Progenitor cell of endocrine pancreas (in vitro differentiated cells): Measurements from ENCODE around the gene SENP7. TPM values are rescaled to one million over a fixed set of nuclear protein-coding genes. Genes with fewer than 3 reads are reported as not detected.

Source experiments
- DNase-seq: peaks from one replicate; pipeline ENCODE4 v3.0.0; 2021; ENCODE audit warnings: low spot score; ENCODE audit not compliant: unreplicated experiment
- H3K27ac Mint-ChIP-seq: 2 replicates; pipeline ENCODE4 v1.8.0; 2021; ENCODE audit warnings: mild to moderate bottlenecking, moderate library complexity, mixed read lengths
- H3K27me3 Mint-ChIP-seq: 2 replicates; pipeline ENCODE4 v1.8.0; 2021; ENCODE audit warnings: mixed read lengths
- H3K36me3 Mint-ChIP-seq: 2 replicates; pipeline ENCODE4 v1.8.0; 2022; ENCODE audit warnings: mixed read lengths; ENCODE audit not compliant: insufficient read depth
- H3K4me1 Mint-ChIP-seq: 2 replicates; pipeline ENCODE4 v1.8.0; 2021; ENCODE audit warnings: low read depth, mixed read lengths
- H3K4me3 Mint-ChIP-seq: 2 replicates; pipeline ENCODE4 v1.8.0; 2021; ENCODE audit warnings: low read depth, mild to moderate bottlenecking, moderate library complexity, mixed read lengths
- H3K9me3 Mint-ChIP-seq: 2 replicates; pipeline ENCODE4 v1.8.0; 2021; ENCODE audit warnings: low read depth, mixed read lengths
- total RNA-seq: library from RNA; stranded (reverse); gene quantifications from 2 replicates; pipeline ENCODE4 v1.2.1, GENCODE V29; 2021
- TF ChIP-seq, protein P1 (sequence below): fragments of 200-600 bp; sonication (generic); IDR thresholded peaks from one replicate; pipeline ENCODE4 v1.5.0; 2021; ENCODE audit warnings: antibody characterized with exemption, mild to moderate bottlenecking; ENCODE audit not compliant: unreplicated experiment

The SENP7 gene
- total RNA-seq, 1 donor from 2014 or later = 63.7 TPM

DNA sequence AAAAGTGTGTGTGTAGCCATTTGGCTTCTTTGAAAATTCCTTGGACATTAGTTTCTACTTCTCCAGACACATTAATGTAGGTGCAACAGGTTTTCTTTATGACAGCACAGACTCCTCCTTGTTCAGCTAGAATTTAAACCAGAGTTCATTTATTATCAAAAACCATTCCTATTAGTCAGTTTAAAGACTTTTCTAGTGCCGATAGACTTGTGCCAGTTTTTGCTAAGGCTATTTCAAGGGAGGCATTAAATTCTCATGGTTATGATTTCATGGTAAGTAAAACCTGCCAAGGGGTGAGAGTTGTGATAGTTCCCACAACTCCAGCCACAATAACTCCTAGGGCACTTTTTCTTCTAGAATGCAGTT lies 20.6 kb upstream of the SENP7 start:
- DNase-seq = no peak
- no peak overlapping the region for H3K27ac Mint-ChIP-seq
- H3K9me3 Mint-ChIP-seq = no peaks in the 10 kb centered on the region
- TF ChIP-seq, protein P1, sequence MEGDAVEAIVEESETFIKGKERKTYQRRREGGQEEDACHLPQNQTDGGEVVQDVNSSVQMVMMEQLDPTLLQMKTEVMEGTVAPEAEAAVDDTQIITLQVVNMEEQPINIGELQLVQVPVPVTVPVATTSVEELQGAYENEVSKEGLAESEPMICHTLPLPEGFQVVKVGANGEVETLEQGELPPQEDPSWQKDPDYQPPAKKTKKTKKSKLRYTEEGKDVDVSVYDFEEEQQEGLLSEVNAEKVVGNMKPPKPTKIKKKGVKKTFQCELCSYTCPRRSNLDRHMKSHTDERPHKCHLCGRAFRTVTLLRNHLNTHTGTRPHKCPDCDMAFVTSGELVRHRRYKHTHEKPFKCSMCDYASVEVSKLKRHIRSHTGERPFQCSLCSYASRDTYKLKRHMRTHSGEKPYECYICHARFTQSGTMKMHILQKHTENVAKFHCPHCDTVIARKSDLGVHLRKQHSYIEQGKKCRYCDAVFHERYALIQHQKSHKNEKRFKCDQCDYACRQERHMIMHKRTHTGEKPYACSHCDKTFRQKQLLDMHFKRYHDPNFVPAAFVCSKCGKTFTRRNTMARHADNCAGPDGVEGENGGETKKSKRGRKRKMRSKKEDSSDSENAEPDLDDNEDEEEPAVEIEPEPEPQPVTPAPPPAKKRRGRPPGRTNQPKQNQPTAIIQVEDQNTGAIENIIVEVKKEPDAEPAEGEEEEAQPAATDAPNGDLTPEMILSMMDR = no peak
- no peaks in the 10 kb centered on the region for H3K36me3 Mint-ChIP-seq
- H3K27me3 Mint-ChIP-seq = no peaks in the 10 kb centered on the region
- peaks cover 2% of the 10 kb centered on the region for H3K4me1 Mint-ChIP-seq
- H3K4me3 Mint-ChIP-seq = no peak overlapping the region

DNA sequence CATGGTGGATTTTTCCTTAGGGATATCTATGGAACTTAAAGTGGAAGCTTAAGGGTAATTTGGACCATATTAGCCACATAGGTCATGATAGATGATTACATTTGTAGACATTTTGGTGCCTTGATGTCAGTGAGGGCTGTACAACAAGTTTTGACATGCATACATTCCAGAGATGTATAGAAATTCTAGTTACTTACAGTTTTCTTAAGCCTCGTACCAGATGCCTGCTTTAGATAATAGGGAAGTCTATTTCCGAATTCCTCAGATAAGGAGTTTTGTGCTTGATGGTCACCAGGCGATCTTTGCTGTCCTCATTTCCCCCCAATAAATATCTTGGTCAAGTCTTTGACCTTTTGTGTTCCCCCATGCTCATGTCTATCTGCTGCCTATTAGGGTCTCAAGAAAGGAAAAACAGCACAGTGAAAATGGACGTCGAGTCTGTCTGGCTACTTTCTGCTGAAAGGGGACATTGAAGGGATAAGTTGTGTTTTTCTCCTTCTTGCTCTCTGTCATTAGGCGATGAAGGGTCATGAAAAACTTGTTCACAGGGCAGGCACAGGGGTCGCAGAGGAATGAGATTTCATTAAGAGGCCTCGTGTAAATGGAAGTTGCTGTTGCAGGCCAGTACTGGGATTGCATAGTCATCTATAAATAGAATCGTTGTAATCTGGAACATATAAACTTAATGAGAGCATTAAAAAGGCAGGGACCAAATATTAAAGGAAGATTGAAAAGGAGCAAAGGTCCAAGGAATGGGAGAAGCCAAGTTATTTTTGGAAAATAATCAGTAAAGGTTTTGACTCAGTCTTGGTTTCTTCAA lies 20.0 kb upstream of the SENP7 start:
- no peak for DNase-seq
- TF ChIP-seq, protein P1 = no peak
- no peaks in the 10 kb centered on the region for H3K9me3 Mint-ChIP-seq
- H3K36me3 Mint-ChIP-seq = no peaks in the 10 kb centered on the region
- no peak overlapping the region for H3K4me3 Mint-ChIP-seq
- H3K27me3 Mint-ChIP-seq = no peaks in the 10 kb centered on the region
- H3K4me1 Mint-ChIP-seq = peaks cover 2% of the 10 kb centered on the region
- no peak overlapping the region for H3K27ac Mint-ChIP-seq

DNA sequence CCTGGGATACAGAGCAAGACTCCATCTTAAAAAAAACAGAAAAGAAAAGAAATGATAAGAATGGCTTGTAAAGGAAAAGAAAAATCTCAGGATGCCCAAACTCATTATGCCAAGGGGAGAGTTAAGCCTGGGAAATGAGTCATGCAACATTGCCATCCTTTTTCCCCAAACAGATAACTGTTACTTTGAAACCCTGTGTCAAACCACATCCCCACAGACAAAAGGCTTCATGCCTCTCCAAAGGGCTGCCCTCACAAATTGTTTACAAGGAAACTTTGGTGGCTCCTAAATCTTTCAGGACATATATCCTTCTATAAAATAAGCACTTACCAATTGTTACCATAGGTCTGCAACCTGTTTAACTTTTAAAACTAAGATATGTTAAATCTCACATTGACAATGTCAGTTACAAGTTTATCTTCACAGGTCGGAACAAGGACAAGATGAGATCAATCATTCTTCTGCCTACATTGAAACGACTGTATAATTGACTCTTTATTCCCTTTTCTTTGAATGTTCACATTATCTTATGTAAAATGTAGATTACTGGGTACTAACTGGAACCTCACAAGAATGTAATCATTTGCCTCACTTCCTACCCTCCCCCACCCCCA lies 18.6 kb upstream of the SENP7 start:
- Mint-ChIP-seq H3K27ac (no peak overlapping the region), H3K9me3 (no peaks in the 10 kb centered on the region), H3K4me3 (no peak overlapping the region), H3K36me3 (no peaks in the 10 kb centered on the region), H3K27me3 (no peaks in the 10 kb centered on the region), H3K4me1 (peaks cover 2% of the 10 kb centered on the region)
- TF ChIP-seq, protein P1 = no peak
- no peak for DNase-seq

DNA sequence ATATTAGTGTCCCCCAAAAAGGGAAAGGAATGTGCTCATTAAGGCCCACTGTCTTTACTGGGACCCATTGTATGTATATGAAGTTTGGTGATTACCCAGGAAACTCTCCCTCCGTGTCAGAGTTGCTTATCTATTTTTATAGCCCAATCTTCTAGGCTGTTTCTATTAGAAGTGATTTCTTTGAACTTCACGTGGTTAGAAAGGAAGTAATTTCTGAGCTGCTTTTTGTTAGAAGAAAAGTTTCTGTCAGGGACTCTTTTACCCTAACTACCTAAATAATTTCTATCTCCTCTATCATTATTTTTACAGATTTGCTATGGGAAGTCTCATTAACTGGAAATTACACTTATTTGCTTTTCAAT lies 17.7 kb upstream of the SENP7 start:
- TF ChIP-seq, protein P1 = no peak
- no peak for DNase-seq
- Mint-ChIP-seq H3K9me3 (no peaks in the 10 kb centered on the region), H3K27ac (no peak overlapping the region), H3K27me3 (no peaks in the 10 kb centered on the region), H3K36me3 (no peaks in the 10 kb centered on the region), H3K4me3 (no peak overlapping the region), H3K4me1 (peaks cover 2% of the 10 kb centered on the region)

DNA sequence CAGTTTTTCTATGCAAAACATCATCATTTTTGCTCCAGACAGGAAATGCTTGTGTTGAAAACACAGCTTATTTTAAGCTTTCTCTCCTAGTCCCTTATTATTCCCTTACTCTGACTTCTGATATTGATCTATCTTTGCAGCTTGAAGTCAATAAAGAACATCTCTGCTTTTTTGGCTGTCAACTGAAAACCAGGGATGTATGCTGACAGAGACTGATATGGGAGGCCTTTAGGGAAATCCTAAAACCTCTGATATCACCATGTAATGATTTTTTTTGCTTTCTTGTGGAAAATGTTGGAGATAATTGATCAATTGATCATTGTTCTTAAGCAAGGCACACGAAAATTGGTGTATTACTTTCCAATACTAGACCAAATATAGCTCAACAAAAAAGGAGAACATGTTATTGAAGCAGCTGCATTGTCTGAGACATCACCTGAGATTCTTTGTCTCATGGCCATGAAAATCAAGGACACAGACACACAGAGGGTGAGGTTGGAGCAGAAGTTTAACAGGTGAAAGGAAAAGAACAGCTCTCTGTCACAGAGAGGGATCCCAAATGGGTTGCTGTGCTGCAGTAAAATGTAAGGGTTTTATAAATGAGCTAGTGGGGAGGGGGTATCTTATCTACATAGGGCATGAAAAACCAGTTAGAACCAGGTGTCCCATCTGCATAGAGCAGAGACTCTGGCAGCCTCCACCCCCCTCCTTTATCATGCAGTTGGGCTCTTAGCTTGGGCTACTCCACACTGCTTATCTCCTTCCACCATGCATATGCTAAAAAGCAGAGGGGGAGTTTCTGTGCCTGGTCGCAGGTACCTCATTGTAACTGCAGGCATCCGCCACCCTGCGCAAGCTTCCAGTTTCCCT lies 17.0 kb upstream of the SENP7 start:
- TF ChIP-seq, protein P1 = no peak
- H3K36me3 Mint-ChIP-seq = no peaks in the 10 kb centered on the region
- no peaks in the 10 kb centered on the region for H3K9me3 Mint-ChIP-seq
- H3K4me3 Mint-ChIP-seq = no peak overlapping the region
- H3K27me3 Mint-ChIP-seq = no peaks in the 10 kb centered on the region
- DNase-seq = no peak
- no peak overlapping the region for H3K27ac Mint-ChIP-seq
- H3K4me1 Mint-ChIP-seq = peaks cover 2% of the 10 kb centered on the region
